OCI-LY7 (cell line): ENCODE data around the gene HAGHL.

Experiments
- CTCF ChIP-seq: fragments of 200-600 bp; sonication (generic); conservative IDR thresholded peaks from 2 replicates; pipeline ENCODE4 v1.5.1; 2014; ENCODE audit warnings: mild to moderate bottlenecking, antibody characterized with exemption, low read length, moderate library complexity, mixed read lengths
- EZH2phosphoT487 ChIP-seq: fragments of 200-600 bp; sonication (generic); IDR thresholded peaks from 2 replicates; pipeline ENCODE4 v1.6.1; 2018; ENCODE audit warnings: low read depth, borderline replicate concordance, mild to moderate bottlenecking, mixed run types, antibody characterized with exemption, low read length, moderate library complexity, mixed read lengths

- TF ChIP-seq CTCF (no peak), EZH2phosphoT487 (no peak)
These were observed 46.3 kb upstream of the HAGHL start for GRCh38 chr16:680625-680945.
